ENCODE measurements around the gene A2M.

GRCh38 chr12:9071518-9071917 lies 44.2 kb downstream of the A2M start:
- TF ChIP-seq CTCF (IDR thresholded peaks at IDR 0.05 in 8 of 11, conservative IDR thresholded peaks at IDR 0.05 in 3 of 11) (no peak), POLR2A (IDR thresholded peaks at IDR 0.05) (no peak)

Measured in spleen (tissue), 7 donors.